ENCODE measurements around the gene EEF1AKMT2.
"Not testable (repeated sequence)": the region's sequence is repeated elsewhere in the genome, so short reads cannot be mapped to it uniquely, and the experiment has no call there.

The EEF1AKMT2 gene

GRCh38 chr10:124755581-124755980 lies 36.1 kb downstream of the EEF1AKMT2 start:
- no peak for DNase-seq (ENCODE audit: low spot score)

DNA sequence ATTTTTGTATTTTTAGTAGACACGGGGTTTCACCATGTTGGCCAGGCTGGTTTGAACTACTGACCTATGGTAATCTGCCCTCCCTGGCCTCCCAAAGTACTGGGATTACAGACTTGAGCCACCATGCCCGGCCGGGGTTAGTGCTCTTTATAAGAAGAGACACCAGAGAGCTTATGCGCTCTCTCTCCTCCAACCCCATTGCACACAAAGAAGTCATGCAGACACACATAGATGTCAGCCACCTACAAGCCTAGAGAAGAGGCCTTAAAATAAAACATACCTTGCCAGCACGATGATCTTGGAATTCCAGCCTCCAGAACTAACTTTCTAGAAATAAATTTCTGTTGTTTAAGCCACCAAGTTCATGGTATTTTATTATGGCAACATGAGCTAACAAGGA lies 37.5 kb downstream of the EEF1AKMT2 start:
- no peak for DNase-seq (ENCODE audit: low spot score)

DNA sequence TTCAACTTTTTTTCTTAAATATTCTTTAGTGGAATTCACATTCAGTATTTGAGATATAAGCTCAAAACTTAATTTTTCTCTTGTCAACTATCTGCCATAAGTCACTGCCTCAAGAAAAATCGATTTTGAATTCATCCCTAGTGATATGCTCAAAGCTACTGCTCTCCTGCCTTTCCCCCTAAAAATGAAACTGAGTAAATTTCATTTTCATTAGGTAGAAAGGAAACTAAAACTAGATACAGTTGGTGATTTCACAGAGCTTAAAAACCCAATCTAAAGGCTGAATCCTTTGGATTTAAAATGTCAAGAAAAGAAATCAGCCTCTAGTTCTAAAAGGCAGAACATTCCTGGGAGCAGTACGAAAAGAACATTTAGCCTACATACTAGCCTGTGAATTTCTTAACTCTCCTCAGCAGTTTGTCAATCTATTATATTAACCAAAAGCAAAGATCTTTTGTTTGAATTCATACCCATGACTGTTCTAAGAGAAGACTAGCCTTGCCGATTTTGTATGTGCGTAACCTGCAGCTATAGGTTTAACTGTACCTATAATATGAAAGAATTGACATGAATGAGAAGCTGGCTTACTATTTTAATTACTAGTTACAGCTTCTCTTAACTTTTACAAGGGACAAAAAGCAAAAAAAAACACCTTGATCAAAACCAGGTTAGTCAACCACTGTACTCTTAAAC lies 42.6 kb downstream of the EEF1AKMT2 start:
- no peak for DNase-seq (ENCODE audit: low spot score)

- DNase-seq (ENCODE audit: low spot score), result no peak
Observed at GRCh38 chr10:124748166-124748565, 43.5 kb downstream of the EEF1AKMT2 start.

DNA sequence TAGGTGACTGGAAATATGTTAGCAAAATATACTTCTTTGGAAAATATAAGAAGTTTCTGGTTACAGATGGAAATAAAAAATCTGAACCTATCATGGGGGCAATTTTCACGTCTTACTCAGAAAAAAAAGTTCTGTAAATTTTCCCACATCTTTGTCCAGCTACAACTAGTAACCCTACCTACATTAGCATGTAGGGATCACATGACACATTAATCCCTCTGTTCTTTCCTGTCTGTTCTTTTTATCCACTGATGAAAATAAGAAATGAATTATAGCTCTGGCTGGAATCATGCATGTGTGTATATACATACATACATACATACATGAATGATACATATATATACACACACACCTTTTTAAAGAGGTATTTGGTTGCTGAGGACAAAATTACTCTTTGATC lies 43.9 kb downstream of the EEF1AKMT2 start:
- no peak for DNase-seq (ENCODE audit: low spot score)

GRCh38 chr10:124746992-124747391 lies 44.7 kb downstream of the EEF1AKMT2 start:
- no peak for DNase-seq (ENCODE audit: low spot score)

- not testable (repeated sequence) for DNase-seq (ENCODE audit: low spot score)
Observed at GRCh38 chr10:124746447-124746846, 45.2 kb downstream of the EEF1AKMT2 start.

GRCh38 chr10:124745673-124746072 lies 46.0 kb downstream of the EEF1AKMT2 start:
- DNase-seq (ENCODE audit: low spot score), result no peak

DNA sequence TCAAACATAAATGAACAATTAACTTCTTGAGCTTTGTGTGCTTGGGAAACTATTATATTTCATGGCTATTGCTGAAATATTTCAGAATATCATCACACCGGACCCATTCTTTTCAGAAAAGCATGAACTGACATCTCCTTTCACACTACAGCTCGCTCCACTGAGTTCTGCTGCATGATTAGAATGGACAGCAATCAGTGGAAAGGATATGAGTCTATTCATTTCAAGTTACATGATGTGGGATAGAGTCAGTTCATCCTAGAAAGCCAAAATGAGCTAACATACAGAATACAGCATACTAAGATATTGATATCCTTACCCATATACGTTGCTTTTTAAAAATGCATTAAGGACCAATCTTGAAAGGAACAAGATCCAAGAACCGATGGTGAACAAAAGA lies 46.4 kb downstream of the EEF1AKMT2 start:
- no peak for DNase-seq (ENCODE audit: low spot score)

DNA sequence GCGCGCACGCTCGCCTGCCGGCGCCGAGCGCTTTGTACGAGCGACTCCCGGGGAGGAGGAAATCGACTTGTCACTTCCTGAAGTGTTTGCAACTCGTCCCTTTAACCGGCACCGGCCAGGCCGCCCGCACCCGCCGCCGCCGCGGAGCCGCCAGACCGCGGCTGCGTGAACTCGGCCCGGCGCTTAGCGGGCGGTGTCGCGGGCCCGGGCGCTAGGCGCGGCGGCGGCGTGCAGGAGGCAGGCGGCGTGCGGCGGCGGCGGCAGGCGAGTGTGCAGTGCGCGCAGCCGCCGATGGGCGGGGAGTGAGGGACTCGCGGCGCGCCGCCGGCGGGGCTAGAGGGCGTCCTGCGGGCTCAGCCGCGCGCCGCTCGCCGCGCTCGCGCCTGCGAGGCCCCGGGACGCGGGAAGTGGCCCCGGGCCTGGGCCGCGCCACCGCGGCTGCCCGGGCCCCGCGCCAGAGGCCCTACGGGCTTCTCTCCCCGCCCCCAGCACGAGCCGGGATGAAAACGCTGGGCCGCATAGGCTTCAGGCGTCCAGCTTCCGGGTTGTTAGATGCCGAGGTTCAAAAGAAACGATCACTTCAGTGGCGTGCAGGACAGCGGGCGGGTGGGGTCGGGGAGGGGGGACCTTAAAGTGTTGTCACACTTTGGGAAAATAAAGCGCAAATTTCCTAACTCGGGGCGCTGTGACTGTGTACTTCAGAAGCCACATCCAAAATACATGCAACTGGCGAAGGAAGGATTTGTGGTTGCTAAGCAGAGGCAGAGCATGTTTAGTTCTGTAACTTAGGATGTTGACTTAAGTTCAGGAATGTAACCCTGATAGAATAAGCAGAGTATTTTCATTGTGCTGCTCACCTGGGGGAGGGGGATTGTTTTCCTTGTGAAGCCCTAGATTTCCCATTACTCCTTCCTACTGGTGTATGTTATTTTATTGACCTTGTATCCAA lies 47.3 kb downstream of the EEF1AKMT2 start, which contains the start of gene FAM53B:
FAM53B (minus strand) TSS at position 277 of the 949 bp plus-strand sequence. CDS start 37,665 bp downstream, outside the sequence.
- DNase-seq (ENCODE audit: low spot score), result peak; percentile 89

GRCh38 chr10:124743191-124744101 lies 48.2 kb downstream of the EEF1AKMT2 start:
- DNase-seq (ENCODE audit: low spot score), result no peak

DNA sequence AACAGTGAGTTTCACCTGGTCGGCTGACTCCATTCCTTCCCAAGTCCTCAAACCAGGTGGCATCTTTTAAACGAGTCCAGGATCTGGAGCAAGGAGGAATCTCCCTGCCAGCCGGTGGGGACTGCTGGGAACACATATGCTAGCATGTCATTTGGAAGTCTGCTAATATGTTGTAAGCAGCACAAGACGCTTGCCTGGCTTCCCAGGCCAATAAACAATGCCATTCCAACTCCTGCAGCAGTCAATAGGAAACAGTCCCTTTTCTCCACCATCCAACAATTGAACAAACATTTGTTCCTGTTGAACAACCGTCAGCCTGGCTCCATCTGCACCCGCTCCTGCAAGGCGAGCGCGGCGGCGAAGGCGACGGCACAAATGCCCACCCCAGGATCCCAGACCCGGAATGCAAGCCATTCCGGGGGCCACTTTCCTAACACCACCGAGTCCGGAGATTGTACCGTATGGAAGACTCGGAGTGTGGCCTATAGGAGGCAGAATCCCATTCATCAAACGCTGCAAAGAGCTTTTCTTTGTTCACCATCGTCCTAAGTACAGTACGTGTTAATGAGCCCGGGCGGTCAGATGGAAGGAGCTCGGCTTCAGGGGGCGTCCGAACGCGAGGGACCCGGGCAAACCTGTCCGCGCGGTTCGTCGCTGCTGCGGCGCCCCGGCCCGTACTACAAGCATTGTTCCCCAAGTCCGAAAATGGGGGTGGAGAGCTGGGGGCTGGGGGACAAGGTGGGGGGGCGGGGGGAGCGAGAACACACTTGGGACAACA lies 49.1 kb downstream of the EEF1AKMT2 start:
- DNase-seq (ENCODE audit: low spot score), result no peak

DNA sequence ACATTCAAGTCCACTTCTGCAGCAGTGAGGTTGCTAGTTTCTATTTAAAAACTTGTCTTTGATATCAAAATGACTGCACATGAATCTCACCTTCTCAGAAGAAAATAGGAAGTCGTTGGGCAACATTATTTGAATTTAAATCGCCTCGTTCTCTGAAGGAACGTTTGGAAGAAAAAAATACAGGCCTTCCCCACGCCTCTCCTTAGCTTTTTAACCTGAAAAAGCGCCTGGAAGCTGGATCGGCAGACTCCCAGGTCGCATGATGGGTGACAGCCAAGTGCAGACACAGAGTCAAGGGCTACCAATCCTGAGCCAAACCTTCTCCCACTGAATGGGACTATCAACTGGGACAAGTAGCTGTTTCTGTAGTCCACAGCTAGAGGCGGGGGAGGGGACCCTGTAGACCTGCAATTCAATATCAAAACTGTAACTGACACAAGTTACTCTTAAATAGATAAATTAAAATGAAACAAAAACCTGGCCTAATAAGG lies 49.7 kb downstream of the EEF1AKMT2 start:
- DNase-seq (ENCODE audit: low spot score), result no peak

DNA sequence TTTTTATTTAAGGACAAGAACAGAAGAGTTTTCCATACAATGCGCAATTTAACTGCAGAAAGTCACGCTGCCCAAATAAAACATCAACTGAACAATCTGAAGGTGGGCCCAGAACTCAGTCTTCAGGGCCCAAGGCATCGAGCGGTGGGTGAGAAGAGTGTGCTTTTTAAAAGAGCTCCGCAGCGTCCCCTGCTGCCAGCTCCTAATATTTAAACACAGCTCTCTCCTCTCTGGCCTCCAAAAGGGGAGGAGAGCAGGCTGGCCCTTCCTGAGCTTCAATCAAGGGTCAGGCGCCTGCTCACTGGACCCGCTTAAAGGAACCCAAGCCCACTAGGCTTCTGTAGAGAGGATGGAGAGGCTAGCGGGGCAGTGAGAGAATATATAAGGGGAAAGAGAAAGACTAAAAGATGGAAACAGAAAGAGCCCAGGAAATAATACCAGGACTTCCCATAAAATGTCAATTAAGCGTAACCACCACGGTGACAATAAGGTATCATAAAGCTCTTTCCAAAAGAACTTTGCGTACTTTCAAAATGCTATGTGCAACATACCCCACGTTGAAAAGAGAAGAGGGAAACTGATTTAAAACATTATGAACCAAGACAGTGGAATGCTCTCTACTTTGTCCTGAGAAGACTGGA lies 50.3 kb downstream of the EEF1AKMT2 start:
- DNase-seq (ENCODE audit: low spot score), result peak; percentile 86

DNA sequence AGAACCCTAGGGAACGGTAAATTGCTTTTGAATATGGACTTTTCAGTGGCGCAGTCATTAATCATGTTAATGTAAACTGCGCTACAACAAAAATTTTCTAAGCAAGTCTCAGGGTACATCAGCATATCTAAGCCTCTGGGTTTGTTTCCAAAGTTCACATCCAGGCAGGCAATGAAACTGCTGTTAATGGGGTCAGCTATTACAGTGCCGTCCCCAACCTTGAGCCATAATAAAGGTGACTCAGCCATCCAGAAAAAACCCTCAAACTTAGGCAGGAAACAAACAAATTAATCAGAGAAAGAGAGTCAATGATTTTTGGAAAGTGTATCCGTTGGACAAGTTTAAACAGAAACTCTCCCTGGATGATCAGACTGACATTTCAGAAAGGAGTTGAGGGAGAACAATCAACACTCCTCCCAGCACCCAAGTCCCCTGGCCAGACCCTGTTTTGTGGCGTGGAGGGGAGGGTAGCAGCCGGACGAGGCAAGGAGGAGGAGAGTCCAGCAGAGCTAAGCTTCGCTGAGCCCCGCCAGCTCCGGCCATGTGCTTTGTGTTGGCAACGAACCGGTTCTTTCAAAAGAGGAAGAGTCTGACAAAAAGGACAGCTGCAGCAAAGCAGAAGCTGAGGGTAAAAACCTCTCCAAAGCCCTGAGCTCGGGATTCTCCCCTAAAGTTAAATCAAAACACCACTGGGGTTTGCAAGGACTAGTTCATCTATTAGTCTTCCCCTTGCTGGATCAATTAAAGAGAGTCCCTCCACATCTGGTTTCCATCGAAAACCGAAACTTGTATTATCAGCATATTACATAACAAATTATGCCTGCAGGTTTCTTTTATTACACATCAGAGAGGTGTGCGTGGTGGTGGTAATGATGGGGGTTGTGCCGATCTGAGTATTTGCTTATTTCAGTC lies 51.1 kb downstream of the EEF1AKMT2 start:
- no peak for DNase-seq (ENCODE audit: low spot score)

GRCh38 chr10:124739986-124740368 lies 51.7 kb downstream of the EEF1AKMT2 start:
- no peak for DNase-seq (ENCODE audit: low spot score)

DNA sequence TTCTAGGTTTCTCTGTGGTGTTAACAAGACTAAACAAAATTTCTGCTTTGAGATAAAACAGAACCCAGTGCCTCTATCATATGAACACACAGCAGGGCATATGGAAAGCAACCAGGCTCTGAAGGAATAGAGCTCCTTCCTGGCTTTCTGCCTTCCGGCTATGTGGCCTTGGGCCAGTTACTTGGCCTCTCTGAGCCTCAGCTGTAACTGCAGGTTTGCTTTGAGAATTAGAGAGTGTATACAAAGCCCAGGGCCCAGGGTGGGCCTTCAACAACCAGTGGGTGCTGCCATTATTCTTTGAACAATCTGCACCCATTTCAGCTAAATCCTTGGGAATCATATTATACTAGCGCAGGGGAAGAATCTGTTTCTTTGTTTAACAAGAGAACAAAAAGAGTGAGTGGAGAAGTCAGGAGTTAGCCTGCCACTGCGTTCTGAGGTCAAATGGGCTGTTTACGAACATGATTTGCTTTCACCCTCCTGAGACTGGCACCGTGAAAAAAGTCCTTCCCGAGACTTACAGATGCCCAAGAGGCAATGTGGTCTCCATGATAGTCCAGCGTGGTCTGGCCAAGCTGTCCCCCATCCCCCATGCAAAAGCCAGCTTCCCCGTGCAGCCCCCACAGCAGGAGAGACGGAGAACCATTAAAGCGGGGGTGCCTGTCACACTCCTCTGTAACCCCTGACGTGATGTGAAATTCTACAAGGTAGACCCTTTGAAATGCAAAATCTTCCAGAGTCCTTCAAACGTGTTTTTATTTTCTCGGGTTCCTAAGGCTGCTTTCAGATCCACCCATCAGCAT lies 52.4 kb downstream of the EEF1AKMT2 start:
- no peak for DNase-seq (ENCODE audit: low spot score)

DNA sequence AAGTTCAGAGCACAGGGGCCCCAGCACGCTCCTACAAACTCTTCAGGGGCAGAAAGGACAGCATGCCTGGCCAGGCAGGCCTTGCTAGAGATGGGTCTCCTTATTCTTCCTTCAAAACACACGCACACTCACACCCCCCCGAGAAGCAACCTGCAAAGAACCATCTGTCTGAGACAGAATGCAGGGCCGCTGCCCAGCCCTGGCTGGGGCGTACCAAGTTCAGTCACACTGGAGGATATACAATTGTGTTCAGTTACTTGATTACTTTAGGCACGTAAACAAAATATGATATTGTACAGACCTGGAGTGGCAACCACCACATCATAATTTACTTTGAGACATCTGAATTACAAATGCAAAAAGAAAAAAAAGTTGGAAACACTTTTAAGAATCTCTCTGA lies 53.2 kb downstream of the EEF1AKMT2 start:
- no peak for DNase-seq (ENCODE audit: low spot score)

DNA sequence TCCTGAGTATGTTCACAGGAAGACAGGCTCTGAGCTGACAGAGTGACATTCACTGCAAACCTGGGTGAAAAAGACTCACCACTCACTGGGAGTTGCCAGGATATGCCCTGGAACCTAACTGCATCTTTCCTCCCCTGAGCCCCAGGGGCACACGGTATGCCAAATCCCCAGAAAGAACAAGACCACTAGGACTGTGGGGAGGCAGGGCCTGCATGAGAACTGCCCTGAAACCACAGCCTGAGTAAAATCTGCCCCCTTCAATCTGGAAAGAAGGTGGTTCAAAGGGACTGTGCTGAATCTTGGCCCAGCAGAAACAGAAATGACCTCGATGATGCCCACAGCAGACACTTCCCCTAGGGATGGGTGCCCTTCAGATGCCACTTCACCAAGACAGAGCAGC lies 54.0 kb downstream of the EEF1AKMT2 start:
- DNase-seq (ENCODE audit: low spot score), result no peak
